Gastroesophageal sphincter (tissue), 3 donors: ENCODE data around the gene NCOR1.
A peak's percentile ranks its signal among the peaks of the same experiment; 100 is the strongest.

ENCODE experiments used
- CTCF ChIP-seq, 4 experiments: fragments of 200-600 bp in 2 of 4; fragments of 450-650 bp in 2 of 4; sonication (generic) in 1 of 4; IDR thresholded peaks; one replicate each; pipeline ENCODE4 v1.5.1; 2017 to 2019; ENCODE audit warnings: antibody characterized with exemption in 4 of 4, mild to moderate bottlenecking in 2 of 4, moderate library complexity in 2 of 4
- EP300 ChIP-seq: sonication (generic); formaldehyde crosslinking; IDR thresholded peaks from one replicate; pipeline ENCODE4 v1.6.1; 2017; ENCODE audit warnings: antibody characterized with exemption, mild to moderate bottlenecking
- POLR2AphosphoS5 ChIP-seq: sonication (generic); formaldehyde crosslinking; IDR thresholded peaks from one replicate; pipeline ENCODE4 v1.6.1; 2017; ENCODE audit warnings: antibody characterized with exemption

- peak; percentile 52 for TF ChIP-seq EP300
- peak in 2 of 4 experiments; percentile 11 to 33 for TF ChIP-seq CTCF (IDR thresholded peaks at IDR 0.05)
- peak; percentile 98 for TF ChIP-seq POLR2AphosphoS5
Observed at GRCh38 chr17:15999141-15999973, 216.0 kb downstream of the NCOR1 start, which contains the start of the genes TTC19 and ZSWIM7.
